ENCODE data around the gene BAIAP3.
A peak's percentile ranks its signal among the peaks of the same experiment; 100 is the strongest.

The BAIAP3 gene

GRCh38 chr16:1392826-1393225 lies 59.4 kb downstream of the BAIAP3 start:
- DNase-seq (ENCODE audit: low spot score) = no peak

GRCh38 chr16:1393613-1394176 lies 60.2 kb downstream of the BAIAP3 start:
- DNase-seq (ENCODE audit: low spot score) = no peak

GRCh38 chr16:1394367-1394951 lies 61.0 kb downstream of the BAIAP3 start:
- no peak for DNase-seq (ENCODE audit: low spot score)

- no peak for DNase-seq (ENCODE audit: low spot score)
Observed at GRCh38 chr16:1395444-1396031, 62.1 kb downstream of the BAIAP3 start.

GRCh38 chr16:1397779-1398178 lies 64.3 kb downstream of the BAIAP3 start:
- peak; percentile 22 for DNase-seq (ENCODE audit: low spot score)

GRCh38 chr16:1398351-1398750 lies 64.9 kb downstream of the BAIAP3 start:
- no peak for DNase-seq (ENCODE audit: low spot score)
